GM19035 (cell line): ENCODE measurements around the gene ZNF648.
"Not testable (repeated sequence)": the region's sequence is repeated elsewhere in the genome, so short reads cannot be mapped to it uniquely, and the experiment has no call there.

Source experiments
- ATAC-seq: cut with Tn5 transposase; IDR thresholded peaks from one replicate; pipeline ENCODE4 v1.9.1; 2021; ENCODE audit not compliant: unreplicated experiment

Gene ZNF648

DNA sequence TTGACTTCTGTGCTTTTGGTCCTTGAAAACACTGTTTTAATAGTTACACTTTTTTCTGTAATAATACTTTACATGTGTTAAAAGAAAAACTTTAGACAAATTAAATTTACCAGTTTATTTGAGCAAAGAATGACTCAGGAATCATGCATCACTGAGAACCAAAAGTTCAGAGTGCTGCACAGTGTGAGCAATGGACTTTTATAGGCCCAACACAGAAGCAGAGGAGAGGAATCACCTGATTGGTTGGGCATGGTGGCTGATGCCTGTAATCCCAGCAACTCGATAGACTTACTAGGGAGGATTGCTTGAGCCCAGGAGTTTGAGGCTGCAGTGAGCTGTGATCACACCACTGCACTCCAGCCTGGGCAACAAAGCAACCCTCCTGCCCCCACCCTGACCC lies 29.3 kb downstream of the ZNF648 start:
- ATAC-seq: no peak

- peak; percentile 96 for ATAC-seq
Measured at GRCh38 chr1:182029379-182030331, 31.9 kb downstream of the ZNF648 start.

GRCh38 chr1:182029002-182029378 lies 32.5 kb downstream of the ZNF648 start:
- ATAC-seq: no peak

GRCh38 chr1:182015360-182015759 lies 46.2 kb downstream of the ZNF648 start:
- no peak for ATAC-seq

DNA sequence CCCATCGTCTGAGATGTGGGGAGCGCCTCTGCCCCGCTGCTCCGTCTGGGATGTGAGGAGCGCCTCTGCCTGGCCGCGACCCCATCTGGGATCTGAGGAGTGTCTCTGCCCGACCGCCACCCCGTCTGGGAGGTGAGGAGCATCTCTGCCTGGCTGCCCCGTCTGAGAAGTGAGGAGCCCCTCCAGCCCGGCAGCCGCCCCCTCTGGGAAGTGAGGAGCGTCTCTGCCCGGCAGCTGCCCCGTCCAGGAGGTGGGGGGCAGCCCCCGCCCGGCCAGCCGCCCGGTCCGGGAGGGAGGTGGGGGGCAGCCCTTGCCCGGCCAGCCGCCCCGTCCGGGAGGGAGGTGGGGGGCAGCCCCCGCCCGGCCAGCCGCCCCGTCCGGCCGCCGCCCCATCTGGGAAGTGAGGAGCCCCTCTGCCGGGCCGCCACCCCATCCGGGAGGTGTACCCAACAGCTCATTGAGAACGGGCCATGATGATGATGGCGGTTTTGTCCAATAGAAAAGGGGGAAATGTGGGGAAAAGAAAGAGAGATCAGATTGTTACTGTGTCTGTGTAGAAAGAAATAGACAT lies 50.6 kb downstream of the ZNF648 start:
- not testable (repeated sequence) for ATAC-seq

GRCh38 chr1:182005398-182005797 lies 56.1 kb downstream of the ZNF648 start:
- ATAC-seq: not testable (repeated sequence)

DNA sequence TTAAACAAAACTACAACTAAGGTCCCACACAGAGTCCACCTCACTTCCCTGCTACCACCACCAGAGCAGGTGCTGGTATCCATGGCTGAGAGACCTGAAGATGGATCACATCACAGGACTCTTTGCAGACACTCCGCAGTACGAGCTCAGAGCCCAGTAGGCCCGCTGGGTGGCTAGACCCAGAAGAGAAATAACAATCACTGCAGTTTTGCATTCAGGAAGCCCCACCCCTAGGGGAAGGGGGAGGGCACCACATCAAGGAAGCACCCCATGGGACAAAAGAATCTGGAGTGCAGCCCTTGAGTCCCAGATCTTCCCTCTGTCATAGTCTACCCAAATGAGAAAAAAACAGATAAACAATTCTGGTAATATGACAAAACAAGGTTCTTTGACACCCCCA lies 56.9 kb downstream of the ZNF648 start:
- ATAC-seq: no peak
